GM23338 (cell line): ENCODE results near the gene HSPA9. TPM values are rescaled to one million over a fixed set of nuclear protein-coding genes. Genes with fewer than 3 reads are reported as not detected.

Experiments
- ETS1 ChIP-seq: IDR thresholded peaks from 2 replicates; pipeline ENCODE4 v1.6.1; 2016; ENCODE audit warnings: antibody characterized with exemption
- EZH2phosphoT487 ChIP-seq: fragments of 200-600 bp; sonication (generic); IDR thresholded peaks from one replicate; pipeline ENCODE4 v1.8.1; 2018; ENCODE audit warnings: antibody characterized with exemption; ENCODE audit not compliant: unreplicated experiment
- JUNB ChIP-seq: IDR thresholded peaks from one replicate; pipeline ENCODE4 v1.6.1; 2016; ENCODE audit warnings: antibody characterized with exemption; ENCODE audit not compliant: unreplicated experiment
- NANOG ChIP-seq: IDR thresholded peaks from 2 replicates; pipeline ENCODE4 v1.6.1; 2016; ENCODE audit warnings: antibody characterized with exemption, borderline replicate concordance
- STAT1 ChIP-seq: IDR thresholded peaks from one replicate; pipeline ENCODE4 v1.6.1; 2016; ENCODE audit warnings: antibody characterized with exemption; ENCODE audit not compliant: unreplicated experiment
- ZNF114 ChIP-seq: fragments of 250-450 bp; sonication (Bioruptor Pico); IDR thresholded peaks from 2 replicates; pipeline ENCODE4 v1.5.0; 2020; ENCODE audit warnings: mild to moderate bottlenecking, moderate library complexity
- ZNF331 ChIP-seq: fragments of 250-450 bp; sonication (Bioruptor Pico); IDR thresholded peaks from 2 replicates; pipeline ENCODE4 v1.5.0; 2020; ENCODE audit warnings: low read depth, mild to moderate bottlenecking, moderate library complexity
- ZNF462 ChIP-seq: fragments of 250-450 bp; sonication (Bioruptor Pico); IDR thresholded peaks from 2 replicates; pipeline ENCODE4 v1.5.0; 2020; ENCODE audit warnings: mild to moderate bottlenecking, moderate library complexity
- polyA plus RNA-seq: library from polyadenylated mRNA; unstranded; fragments of >200 nt; fragmentation: Nextera tagmentation; extraction: Ambion mirVana; gene quantifications from 2 replicates; pipeline ENCODE4 v1.2.1, GENCODE V29; 2016
- total RNA-seq: library from RNA; depleted of rRNA; stranded (reverse); fragments of >200 nt; shearing (Covaris generic); gene quantifications from 2 replicates; pipeline ENCODE4 v1.2.3, GENCODE V29; 2014
- TF ChIP-seq, protein P1 (sequence below), 2 experiments: fragments of 200-600 bp in 1 of 2; sonication (generic) in 1 of 2; conservative IDR thresholded peaks; 2 replicates each; pipeline versions ENCODE4 v1.5.1 to v1.6.1; 2016 to 2017; ENCODE audit warnings: antibody characterized with exemption in 2 of 2, low read depth in 2 of 2, mild to moderate bottlenecking in 2 of 2, moderate library complexity in 1 of 2

The HSPA9 gene
- total and polyA plus RNA-seq, 2 experiments from 2014 or later: 302 to 751 TPM

GRCh38 chr5:138539791-138540190, 35.4 kb downstream of the HSPA9 start (continued):
- TF ChIP-seq ZNF462 (CRISPR knock-in tag): no peak
- no peak for TF ChIP-seq ZNF114
- no peak for TF ChIP-seq ETS1
- TF ChIP-seq JUNB: no peak
- TF ChIP-seq, protein P1, sequence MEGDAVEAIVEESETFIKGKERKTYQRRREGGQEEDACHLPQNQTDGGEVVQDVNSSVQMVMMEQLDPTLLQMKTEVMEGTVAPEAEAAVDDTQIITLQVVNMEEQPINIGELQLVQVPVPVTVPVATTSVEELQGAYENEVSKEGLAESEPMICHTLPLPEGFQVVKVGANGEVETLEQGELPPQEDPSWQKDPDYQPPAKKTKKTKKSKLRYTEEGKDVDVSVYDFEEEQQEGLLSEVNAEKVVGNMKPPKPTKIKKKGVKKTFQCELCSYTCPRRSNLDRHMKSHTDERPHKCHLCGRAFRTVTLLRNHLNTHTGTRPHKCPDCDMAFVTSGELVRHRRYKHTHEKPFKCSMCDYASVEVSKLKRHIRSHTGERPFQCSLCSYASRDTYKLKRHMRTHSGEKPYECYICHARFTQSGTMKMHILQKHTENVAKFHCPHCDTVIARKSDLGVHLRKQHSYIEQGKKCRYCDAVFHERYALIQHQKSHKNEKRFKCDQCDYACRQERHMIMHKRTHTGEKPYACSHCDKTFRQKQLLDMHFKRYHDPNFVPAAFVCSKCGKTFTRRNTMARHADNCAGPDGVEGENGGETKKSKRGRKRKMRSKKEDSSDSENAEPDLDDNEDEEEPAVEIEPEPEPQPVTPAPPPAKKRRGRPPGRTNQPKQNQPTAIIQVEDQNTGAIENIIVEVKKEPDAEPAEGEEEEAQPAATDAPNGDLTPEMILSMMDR (conservative IDR thresholded peaks at IDR 0.05; ENCODE audit: low read depth in 2 of 2): no peak
- no peak for TF ChIP-seq NANOG
- TF ChIP-seq STAT1: no peak
- no peak for TF ChIP-seq EZH2phosphoT487
- TF ChIP-seq ZNF331 (CRISPR knock-in tag): no peak
